ENCODE measurements around the gene RTEL1.
"Not testable (repeated sequence)": the region's sequence is repeated elsewhere in the genome, so short reads cannot be mapped to it uniquely, and the experiment has no call there.

The RTEL1 gene, protein sequence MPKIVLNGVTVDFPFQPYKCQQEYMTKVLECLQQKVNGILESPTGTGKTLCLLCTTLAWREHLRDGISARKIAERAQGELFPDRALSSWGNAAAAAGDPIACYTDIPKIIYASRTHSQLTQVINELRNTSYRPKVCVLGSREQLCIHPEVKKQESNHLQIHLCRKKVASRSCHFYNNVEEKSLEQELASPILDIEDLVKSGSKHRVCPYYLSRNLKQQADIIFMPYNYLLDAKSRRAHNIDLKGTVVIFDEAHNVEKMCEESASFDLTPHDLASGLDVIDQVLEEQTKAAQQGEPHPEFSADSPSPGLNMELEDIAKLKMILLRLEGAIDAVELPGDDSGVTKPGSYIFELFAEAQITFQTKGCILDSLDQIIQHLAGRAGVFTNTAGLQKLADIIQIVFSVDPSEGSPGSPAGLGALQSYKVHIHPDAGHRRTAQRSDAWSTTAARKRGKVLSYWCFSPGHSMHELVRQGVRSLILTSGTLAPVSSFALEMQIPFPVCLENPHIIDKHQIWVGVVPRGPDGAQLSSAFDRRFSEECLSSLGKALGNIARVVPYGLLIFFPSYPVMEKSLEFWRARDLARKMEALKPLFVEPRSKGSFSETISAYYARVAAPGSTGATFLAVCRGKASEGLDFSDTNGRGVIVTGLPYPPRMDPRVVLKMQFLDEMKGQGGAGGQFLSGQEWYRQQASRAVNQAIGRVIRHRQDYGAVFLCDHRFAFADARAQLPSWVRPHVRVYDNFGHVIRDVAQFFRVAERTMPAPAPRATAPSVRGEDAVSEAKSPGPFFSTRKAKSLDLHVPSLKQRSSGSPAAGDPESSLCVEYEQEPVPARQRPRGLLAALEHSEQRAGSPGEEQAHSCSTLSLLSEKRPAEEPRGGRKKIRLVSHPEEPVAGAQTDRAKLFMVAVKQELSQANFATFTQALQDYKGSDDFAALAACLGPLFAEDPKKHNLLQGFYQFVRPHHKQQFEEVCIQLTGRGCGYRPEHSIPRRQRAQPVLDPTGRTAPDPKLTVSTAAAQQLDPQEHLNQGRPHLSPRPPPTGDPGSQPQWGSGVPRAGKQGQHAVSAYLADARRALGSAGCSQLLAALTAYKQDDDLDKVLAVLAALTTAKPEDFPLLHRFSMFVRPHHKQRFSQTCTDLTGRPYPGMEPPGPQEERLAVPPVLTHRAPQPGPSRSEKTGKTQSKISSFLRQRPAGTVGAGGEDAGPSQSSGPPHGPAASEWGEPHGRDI (N-terminal part only)

DNA sequence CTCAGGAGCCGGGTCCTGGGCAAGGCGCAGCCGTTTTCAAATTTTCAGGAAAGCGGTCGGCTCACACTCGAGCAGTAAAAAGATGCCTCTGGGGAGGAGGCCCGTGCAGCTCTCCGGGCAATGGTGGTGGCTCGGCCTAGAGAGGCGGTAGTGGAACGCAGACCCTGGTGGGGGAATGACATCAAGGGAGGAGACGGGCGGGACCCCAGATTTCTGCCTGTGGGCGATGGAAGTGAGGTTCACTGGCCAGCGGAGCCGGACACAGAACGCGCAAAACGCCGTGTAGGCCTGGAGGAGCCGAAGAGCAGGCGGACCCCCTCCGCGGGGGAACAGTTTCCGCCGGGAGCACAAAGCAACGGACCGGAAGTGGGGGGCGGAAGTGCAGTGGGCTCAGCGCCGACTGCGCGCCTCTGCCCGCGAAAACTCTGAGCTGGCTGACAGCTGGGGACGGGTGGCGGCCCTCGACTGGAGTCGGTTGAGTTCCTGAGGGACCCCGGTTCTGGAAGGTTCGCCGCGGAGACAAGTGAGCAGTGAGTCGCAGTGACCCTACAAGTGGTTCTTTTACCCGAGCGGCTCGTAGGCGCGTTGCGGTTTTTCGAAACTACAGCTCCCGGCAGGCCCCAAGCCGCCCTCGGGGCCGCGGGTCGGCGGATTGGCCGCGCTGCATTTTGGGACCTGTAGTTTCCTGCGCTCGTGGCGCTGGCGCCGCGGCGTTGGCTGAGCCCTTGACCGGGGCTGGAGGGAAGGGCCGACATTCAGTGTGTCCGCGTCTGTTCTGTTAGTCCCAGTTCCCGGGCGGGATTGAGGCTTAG, at the start of gene RTEL1:
RTEL1 (plus strand) TSS at position 376 of the 812 bp plus-strand sequence. CDS start 1,091 bp downstream, outside the sequence.
- H3K27me3 ChIP-seq (ENCODE audit: insufficient read depth, low read length): no peaks in the 10 kb centered on the region
- no peaks in the 10 kb centered on the region for H3K9me3 ChIP-seq (ENCODE audit: insufficient read depth, low read depth, low read length)
- H3K9ac ChIP-seq (ENCODE audit: low read depth, low read length): peak within 1 kb of the TSS; percentile 84
- peaks cover 11% of the 10 kb centered on the region for H3K4me1 ChIP-seq (ENCODE audit: insufficient read depth, low read length)
- peak within 1 kb of the TSS; percentile 47 for H3K27ac ChIP-seq (ENCODE audit: low read length)
- peak within 1 kb of the TSS; percentile 95 for H3K4me3 ChIP-seq (ENCODE audit: low read length)
- peaks cover 30% of the 10 kb centered on the region for H3K36me3 ChIP-seq (ENCODE audit: insufficient read depth, low read depth, low read length)

DNA sequence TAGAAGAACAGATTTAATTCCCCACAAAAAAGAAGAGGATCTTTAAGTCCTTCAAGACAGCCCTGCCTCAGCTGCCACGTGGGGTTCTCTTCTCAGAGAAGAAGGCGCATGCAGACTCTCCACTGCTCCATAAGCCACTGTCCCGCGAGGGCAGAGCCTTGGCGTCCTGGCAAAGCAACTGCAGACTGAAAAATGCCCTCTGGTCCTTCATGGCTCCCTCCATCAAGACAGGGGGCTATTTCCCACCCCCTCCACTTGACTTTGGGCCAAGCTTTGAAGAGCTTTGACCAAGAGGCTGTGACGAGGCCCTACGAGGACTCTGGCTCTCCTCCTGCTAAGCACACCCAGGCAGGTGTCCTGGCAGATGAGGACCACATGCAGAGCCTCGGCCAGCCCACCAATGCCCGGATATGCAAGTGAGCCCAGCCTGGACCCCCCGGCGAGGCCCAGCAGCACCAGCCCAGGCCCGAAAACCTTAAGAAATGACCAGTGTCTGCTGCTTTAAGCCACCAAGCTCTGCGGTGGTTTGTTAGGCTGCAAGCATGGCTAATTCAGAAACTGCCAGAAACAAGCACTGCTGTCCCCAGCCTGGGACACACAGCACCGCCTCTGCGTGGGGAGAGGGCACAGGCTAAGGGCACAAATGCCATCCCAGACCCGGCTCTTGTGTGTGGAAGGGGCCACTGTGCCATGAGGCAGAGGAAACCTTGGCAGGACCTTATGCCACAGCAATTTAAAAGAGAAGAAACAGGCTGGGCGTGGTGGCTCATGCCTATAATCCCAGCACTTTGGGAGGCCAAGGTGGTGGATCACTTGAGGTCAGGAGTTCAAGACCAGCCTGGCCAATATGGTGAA, 47.3 kb upstream of the RTEL1 start:
- Histone ChIP-seq H3K4me1 (ENCODE audit: insufficient read depth, low read length) (no peaks in the 10 kb centered on the region), H3K9ac (ENCODE audit: low read depth, low read length) (no peak overlapping the region), H3K4me3 (ENCODE audit: low read length) (no peak overlapping the region), H3K27ac (ENCODE audit: low read length) (no peak overlapping the region), H3K9me3 (ENCODE audit: insufficient read depth, low read depth, low read length) (peaks cover 10% of the 10 kb centered on the region; the same call in 1 of the 2 replicates), H3K27me3 (ENCODE audit: insufficient read depth, low read length) (no peaks in the 10 kb centered on the region), H3K36me3 (ENCODE audit: insufficient read depth, low read depth, low read length) (peaks cover 9% of the 10 kb centered on the region)

DNA sequence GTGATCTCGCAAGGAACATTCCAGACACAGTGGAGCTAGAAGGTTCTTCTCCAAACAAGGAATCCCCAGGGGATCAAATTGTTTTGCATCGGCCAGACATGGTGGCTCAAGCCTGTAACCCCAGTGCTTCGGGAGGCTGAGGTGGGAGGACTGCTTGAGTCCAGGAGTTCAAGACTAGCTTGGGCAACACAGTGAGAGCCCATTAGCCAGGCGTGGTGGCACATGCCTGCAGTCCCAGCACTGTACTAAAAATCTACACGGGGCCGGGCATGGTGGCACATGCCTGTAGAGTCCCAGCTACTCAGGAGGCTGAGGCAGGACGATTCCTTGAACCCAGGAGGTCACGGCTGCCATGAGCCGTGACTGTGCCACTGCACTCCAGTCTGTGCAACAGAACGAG, 46.5 kb upstream of the RTEL1 start:
- no peak overlapping the region for H3K27ac ChIP-seq (ENCODE audit: low read length)
- H3K4me3 ChIP-seq (ENCODE audit: low read length): no peak overlapping the region
- H3K4me1 ChIP-seq (ENCODE audit: insufficient read depth, low read length): no peaks in the 10 kb centered on the region
- H3K9ac ChIP-seq (ENCODE audit: low read depth, low read length): no peak overlapping the region
- H3K36me3 ChIP-seq (ENCODE audit: insufficient read depth, low read depth, low read length): peaks cover 14% of the 10 kb centered on the region
- no peaks in the 10 kb centered on the region for H3K27me3 ChIP-seq (ENCODE audit: insufficient read depth, low read length)
- H3K9me3 ChIP-seq (ENCODE audit: insufficient read depth, low read depth, low read length): peaks cover 10% of the 10 kb centered on the region; the same call in 1 of the 2 replicates

DNA sequence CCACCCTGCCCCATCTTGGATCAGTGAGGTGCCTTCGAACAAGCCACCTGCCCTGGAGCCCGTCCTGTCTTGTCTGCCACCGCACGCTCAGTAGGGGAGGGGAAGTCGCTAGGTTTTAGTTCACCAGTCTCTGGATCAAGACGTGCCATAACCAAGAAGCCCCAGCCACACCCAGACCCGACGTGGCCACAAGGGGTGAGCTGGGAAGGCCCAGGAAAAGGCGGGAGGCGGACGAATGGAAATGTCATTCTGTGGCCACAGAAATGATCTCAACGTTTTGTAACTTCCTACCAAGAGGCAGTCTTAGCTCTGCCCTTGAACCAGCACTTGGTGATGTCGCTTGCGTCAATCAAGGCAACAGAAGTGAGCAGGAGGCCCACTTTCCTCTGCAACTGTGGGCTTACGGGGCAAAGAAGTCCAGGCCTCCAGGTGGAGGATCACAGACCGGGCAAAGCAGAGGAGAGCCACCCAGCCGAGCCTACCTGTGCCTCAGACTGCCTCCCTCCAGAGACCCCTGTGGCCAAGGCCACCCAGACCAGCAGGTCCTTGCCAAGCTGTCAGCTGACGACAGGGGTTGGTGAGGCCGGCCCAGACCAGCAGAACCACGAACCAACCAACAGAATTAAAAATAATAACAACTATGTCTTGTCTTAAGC, 45.7 kb upstream of the RTEL1 start:
- Histone ChIP-seq H3K27me3 (ENCODE audit: insufficient read depth, low read length) (no peaks in the 10 kb centered on the region), H3K4me1 (ENCODE audit: insufficient read depth, low read length) (no peaks in the 10 kb centered on the region), H3K36me3 (ENCODE audit: insufficient read depth, low read depth, low read length) (peaks cover 21% of the 10 kb centered on the region), H3K9ac (ENCODE audit: low read depth, low read length) (no peak overlapping the region), H3K4me3 (ENCODE audit: low read length) (no peak overlapping the region), H3K9me3 (ENCODE audit: insufficient read depth, low read depth, low read length) (peaks cover 10% of the 10 kb centered on the region; the same call in 1 of the 2 replicates), H3K27ac (ENCODE audit: low read length) (no peak overlapping the region)

DNA sequence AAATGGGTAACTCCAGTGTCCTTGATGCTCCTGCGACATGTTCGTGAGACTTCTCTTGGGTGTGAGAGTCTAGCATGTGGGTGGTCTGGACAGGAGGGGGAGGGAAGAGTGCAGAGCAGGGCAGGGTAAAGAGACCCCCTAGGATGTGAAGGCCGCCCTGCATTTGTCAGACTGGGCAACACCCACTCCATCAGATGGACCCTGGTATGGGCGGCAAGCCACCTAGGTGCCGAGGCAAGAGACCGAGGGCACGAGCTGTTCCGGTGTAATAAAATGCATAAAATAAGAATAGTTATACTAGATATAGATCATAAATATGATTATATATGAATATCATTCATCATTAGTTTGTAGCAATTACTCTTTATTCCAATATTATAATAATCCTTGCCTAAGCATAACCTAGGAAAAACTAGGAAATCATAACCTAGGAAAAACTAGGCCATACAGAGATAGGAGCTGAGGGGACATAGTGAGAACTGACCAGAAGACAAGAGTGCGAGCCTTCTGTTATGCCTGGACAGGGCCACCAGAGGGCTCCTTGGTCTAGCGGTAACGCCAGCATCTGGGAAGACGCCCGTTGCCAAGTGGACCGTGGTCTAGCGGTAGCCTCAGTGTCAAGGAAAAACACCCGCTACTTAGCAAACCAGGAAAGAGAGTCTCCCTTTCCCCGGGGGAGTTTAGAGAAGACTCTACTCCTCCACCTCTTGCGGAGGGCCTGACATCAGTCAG, 44.1 kb upstream of the RTEL1 start:
- H3K27me3 ChIP-seq (ENCODE audit: insufficient read depth, low read length); H3K9ac ChIP-seq (ENCODE audit: low read depth, low read length); H3K4me1 ChIP-seq (ENCODE audit: insufficient read depth, low read length); H3K4me3 ChIP-seq (ENCODE audit: low read length); H3K9me3 ChIP-seq (ENCODE audit: insufficient read depth, low read depth, low read length); H3K27ac ChIP-seq (ENCODE audit: low read length): not testable (repeated sequence)
- peaks cover 34% of the 10 kb centered on the region for H3K36me3 ChIP-seq (ENCODE audit: insufficient read depth, low read depth, low read length)

DNA sequence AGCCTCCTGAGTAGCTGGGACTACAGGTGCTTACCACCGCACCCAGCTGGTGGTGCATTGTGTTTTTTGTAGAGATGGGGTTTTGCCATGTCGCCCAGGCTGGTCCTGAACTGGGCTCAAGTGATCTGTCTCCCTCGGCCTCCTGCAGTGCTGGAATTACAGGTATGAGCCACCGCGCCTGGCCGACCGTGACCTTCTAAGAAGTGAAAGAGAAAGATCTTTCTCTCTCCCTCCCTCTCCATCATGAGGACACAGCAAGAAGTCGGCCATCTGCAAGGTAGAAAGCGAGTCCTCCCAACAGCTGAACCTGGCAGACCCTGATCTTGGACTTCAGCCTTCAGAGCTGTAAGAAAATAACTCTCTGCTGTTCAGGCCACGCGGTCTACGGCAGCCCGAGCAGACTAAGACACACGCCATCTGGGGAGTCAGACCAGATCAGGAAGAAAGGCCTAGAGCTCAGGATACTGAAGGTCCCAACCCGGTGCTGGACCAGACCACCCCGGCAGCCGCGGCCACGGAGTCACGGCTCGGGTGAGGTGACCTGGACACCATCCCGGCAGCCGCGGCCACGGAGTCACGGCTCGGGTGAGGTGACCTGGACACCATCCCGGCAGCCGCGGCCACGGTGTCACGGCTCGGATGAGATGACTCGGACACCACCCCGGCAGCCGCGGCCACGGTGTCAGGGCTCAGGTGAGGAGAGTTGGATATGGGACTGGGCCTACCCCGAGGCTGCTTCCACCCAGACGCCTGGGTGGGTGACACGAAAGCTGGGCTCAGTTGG, 40.8 kb upstream of the RTEL1 start:
- no peak overlapping the region for H3K27ac ChIP-seq (ENCODE audit: low read length)
- no peaks in the 10 kb centered on the region for H3K27me3 ChIP-seq (ENCODE audit: insufficient read depth, low read length)
- peaks cover 34% of the 10 kb centered on the region for H3K36me3 ChIP-seq (ENCODE audit: insufficient read depth, low read depth, low read length)
- H3K4me3 ChIP-seq (ENCODE audit: low read length): no peak overlapping the region
- peaks cover 10% of the 10 kb centered on the region; the same call in 1 of the 2 replicates for H3K9me3 ChIP-seq (ENCODE audit: insufficient read depth, low read depth, low read length)
- no peak overlapping the region for H3K9ac ChIP-seq (ENCODE audit: low read depth, low read length)
- no peaks in the 10 kb centered on the region for H3K4me1 ChIP-seq (ENCODE audit: insufficient read depth, low read length)

DNA sequence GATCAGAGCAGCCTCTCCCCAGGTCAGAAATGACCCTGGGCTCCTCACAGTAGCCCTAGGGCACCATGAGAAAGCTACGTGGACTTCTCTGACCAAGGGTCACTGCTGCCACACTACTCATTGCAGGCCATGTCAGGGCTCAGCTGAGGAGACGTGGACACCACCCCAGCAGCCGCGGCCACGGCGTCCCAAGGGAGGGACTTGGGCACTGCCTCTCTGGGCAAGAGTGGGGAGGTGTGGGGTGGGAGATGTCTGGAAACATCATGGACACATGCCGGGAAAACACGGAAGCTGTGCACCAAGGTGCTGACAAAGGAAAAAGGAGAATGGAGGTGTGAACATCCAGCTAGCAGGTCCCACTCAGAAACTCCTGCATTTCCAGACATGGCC, 40.2 kb upstream of the RTEL1 start:
- H3K4me3 ChIP-seq (ENCODE audit: low read length): no peak overlapping the region
- no peaks in the 10 kb centered on the region for H3K27me3 ChIP-seq (ENCODE audit: insufficient read depth, low read length)
- no peak overlapping the region for H3K27ac ChIP-seq (ENCODE audit: low read length)
- peaks cover 34% of the 10 kb centered on the region for H3K36me3 ChIP-seq (ENCODE audit: insufficient read depth, low read depth, low read length)
- no peaks in the 10 kb centered on the region for H3K4me1 ChIP-seq (ENCODE audit: insufficient read depth, low read length)
- H3K9ac ChIP-seq (ENCODE audit: low read depth, low read length): no peak overlapping the region
- H3K9me3 ChIP-seq (ENCODE audit: insufficient read depth, low read depth, low read length): peaks cover 10% of the 10 kb centered on the region; the same call in 1 of the 2 replicates

DNA sequence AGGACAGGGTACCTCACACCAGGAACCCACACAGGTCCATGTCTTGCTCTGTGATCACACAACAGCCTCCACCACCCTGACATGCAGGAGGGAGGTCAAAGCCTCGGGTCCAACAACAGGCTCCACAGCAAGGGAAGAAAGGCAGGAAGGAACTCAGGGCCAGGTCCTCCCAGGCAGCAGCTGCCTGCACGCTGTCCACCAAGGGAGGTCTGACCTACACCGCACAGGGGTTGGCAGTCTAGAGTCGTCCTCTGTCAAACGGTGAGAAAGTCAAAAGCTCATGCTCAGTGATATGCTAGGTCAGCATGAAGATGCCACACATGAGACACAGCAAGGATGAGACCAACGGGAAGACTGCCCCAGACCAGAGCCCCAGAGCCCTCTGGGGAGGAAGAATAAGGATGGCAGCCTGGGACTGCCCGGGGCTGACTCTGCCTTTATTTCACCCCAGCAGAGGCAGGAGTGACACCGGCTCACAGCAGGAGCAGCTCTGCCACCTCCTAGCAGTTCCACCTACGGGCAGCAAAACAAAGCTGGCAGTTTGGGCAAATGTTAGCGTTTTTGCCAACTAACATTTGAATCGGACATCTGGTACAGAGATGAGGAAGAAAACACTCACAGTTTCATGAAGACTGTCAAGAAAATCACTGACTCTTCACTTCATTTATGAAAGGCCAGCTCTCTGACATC, 39.7 kb upstream of the RTEL1 start:
- peaks cover 34% of the 10 kb centered on the region for H3K36me3 ChIP-seq (ENCODE audit: insufficient read depth, low read depth, low read length)

DNA sequence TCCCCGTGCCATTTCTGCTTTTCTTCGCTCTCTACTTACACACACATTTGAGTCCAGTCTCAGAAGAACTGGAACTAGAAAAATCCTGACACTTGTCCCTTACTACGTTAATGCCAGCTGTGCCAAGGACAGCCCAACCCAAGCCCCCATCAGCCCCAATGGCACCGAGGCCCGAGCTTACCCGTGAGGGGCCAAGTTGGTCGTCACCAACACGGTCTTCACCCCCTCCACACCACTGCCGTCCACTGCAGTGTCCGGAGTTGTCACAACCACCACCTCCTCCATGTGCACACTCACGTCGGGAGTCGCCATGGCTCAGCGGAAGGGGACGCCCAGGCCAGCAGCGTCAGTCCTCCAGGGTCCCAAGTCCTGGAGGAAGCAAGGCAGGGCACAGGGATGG, 39.0 kb upstream of the RTEL1 start:
- Histone ChIP-seq H3K4me3 (ENCODE audit: low read length) (no peak overlapping the region), H3K9me3 (ENCODE audit: insufficient read depth, low read depth, low read length) (peaks cover 10% of the 10 kb centered on the region; the same call in 1 of the 2 replicates), H3K4me1 (ENCODE audit: insufficient read depth, low read length) (no peaks in the 10 kb centered on the region), H3K36me3 (ENCODE audit: insufficient read depth, low read depth, low read length) (peaks cover 34% of the 10 kb centered on the region), H3K27me3 (ENCODE audit: insufficient read depth, low read length) (no peaks in the 10 kb centered on the region), H3K9ac (ENCODE audit: low read depth, low read length) (no peak overlapping the region), H3K27ac (ENCODE audit: low read length) (no peak overlapping the region)

More for the DNA sequence above, 39.7 kb upstream of the RTEL1 start:
- no peak overlapping the region for H3K4me3 ChIP-seq (ENCODE audit: low read length)
- no peaks in the 10 kb centered on the region for H3K27me3 ChIP-seq (ENCODE audit: insufficient read depth, low read length)
- H3K27ac ChIP-seq (ENCODE audit: low read length): no peak overlapping the region
- no peaks in the 10 kb centered on the region for H3K4me1 ChIP-seq (ENCODE audit: insufficient read depth, low read length)
- H3K9ac ChIP-seq (ENCODE audit: low read depth, low read length): no peak overlapping the region
- H3K9me3 ChIP-seq (ENCODE audit: insufficient read depth, low read depth, low read length): peaks cover 10% of the 10 kb centered on the region; the same call in 1 of the 2 replicates

Data from iPS-20b (cell line).